Measurements from ENCODE around the gene CASZ1.

DNA sequence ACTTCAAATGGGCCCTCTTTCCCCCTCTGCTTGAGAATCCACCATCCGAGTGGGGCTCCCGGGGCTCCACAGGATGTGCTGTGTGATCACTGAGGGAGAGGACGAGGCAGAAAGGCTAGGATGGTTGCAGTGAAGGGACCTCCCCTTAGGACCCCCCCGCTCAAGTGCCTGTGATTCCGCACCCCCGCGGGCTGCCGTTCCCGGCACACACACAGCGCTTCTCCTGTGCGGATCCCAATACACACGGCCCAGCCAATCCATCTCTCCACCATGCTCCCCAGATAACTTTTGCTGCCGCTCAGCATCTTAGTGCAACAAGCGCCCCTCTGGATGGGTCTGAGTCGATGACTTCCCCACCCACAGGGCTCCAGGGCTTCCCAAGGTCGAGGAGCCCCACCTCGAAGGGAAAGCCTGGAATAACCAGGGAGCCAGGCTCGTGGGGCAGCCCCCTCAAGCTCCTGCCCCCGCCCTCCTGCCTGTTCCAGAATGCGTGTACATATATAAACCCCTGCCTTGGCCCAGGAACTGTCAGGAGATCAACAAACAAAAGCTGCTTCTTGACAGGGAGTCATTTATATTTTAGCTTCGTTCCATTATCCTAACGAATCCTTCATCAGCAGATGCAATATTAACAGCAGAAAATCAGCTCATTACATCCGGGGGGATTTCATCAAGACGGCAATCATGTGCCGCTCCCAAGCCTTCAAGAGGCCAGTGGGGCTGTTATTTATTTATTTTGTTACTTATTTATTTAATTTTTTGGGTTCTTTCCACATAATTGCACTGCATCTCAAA lies 83.7 kb downstream of the CASZ1 start:
- TF ChIP-seq POLR2A (IDR thresholded peaks at IDR 0.05; ENCODE audit: low read depth, low read length) (no peak), POLR2AphosphoS5 (IDR thresholded peaks at IDR 0.05; ENCODE audit: insufficient read depth, low read depth, low read length) (no peak), EZH2 (IDR thresholded peaks at IDR 0.05; ENCODE audit: borderline replicate concordance, low read depth, low read length, severe bottlenecking) (no peak), MYC (IDR thresholded peaks at IDR 0.05; ENCODE audit: low read depth, low read length) (no peak), FOS (IDR thresholded peaks at IDR 0.05; ENCODE audit: borderline replicate concordance, insufficient read depth, low read length) (no peak)
- TF ChIP-seq, protein P1, sequence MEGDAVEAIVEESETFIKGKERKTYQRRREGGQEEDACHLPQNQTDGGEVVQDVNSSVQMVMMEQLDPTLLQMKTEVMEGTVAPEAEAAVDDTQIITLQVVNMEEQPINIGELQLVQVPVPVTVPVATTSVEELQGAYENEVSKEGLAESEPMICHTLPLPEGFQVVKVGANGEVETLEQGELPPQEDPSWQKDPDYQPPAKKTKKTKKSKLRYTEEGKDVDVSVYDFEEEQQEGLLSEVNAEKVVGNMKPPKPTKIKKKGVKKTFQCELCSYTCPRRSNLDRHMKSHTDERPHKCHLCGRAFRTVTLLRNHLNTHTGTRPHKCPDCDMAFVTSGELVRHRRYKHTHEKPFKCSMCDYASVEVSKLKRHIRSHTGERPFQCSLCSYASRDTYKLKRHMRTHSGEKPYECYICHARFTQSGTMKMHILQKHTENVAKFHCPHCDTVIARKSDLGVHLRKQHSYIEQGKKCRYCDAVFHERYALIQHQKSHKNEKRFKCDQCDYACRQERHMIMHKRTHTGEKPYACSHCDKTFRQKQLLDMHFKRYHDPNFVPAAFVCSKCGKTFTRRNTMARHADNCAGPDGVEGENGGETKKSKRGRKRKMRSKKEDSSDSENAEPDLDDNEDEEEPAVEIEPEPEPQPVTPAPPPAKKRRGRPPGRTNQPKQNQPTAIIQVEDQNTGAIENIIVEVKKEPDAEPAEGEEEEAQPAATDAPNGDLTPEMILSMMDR (IDR thresholded peaks at IDR 0.05; ENCODE audit: extremely low read depth in 1 of 2, insufficient read depth in 1 of 2, low read depth in 1 of 2, low read length in 2 of 2) = no peak
- TF ChIP-seq, protein P2, sequence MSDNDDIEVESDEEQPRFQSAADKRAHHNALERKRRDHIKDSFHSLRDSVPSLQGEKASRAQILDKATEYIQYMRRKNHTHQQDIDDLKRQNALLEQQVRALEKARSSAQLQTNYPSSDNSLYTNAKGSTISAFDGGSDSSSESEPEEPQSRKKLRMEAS (IDR thresholded peaks at IDR 0.05; ENCODE audit: insufficient read depth, insufficient read length) = no peak
